HG02943 (cell line): ENCODE results near the gene ITM2A.

Experiments used
- ATAC-seq: cut with Tn5 transposase; IDR thresholded peaks from one replicate; pipeline ENCODE4 v1.9.1; 2021; ENCODE audit warnings: mild to moderate bottlenecking, low read depth, moderate library complexity; ENCODE audit not compliant: unreplicated experiment

Gene ITM2A

DNA sequence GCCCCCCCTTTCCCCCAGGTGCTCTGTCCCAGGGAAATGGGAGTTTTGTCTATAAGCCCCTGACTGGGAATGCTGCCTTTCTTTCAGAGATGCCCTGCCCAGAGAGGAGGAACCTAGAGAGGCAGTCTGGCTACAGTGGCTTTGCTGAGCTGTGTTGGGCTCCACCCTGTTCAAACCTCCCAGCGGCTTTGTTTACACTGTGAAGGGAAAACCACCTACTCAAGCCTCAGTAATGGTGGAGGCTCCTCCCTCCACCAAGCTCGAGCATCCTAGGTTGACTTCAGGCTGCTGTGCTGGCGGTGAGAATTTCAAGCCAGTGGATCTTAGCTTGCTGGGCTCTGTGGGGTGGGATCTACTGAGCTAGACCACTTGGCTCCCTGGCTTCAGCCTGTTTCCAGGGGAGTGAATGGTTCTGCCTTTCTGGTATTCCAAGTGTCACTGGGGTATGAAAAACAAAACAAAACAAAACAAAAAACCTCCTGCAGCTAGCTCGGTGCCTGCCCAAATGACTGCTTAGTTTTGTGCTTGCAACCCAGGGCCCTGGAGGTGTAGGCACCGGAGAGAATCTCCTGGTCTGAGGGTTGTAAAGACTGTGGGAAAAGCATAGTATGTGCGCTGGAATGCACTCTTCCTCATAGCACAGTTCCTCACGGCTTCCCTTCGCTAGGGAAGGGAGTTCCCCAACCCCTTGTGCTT is 41.7 kb downstream of the ITM2A start:
- no peak for ATAC-seq
